IMR-90 (cell line): Measurements from ENCODE around the gene NPAS3. TPM values are rescaled to one million over a fixed set of nuclear protein-coding genes. Genes with fewer than 3 reads are reported as not detected.

Experiments
- ATAC-seq: fragments of 200-7000 bp; cut with Tn5 transposase; 2 replicates; pipeline ENCODE4 v1.9.1; 2020; ENCODE audit warnings: low read depth, mild to moderate bottlenecking, moderate library complexity
- BruUV-seq: library from RNA; stranded (reverse); fragments of 400-500 nt; replicated peaks from 2 replicates; lab custom pipeline; 2021; lab: Mats Ljungman, UMichigan
- CTCF ChIA-PET: fragments of 300-600 bp; formaldehyde crosslinking; extraction: SDS; loops from one replicate; lab custom pipeline; 2021; ENCODE audit warnings: antibody characterized with exemption; lab: Yijun Ruan, JAX
- POLR2A ChIA-PET: fragments of 300-600 bp; sonication (Branson Sonifier 250); formaldehyde crosslinking; loops from one replicate; lab custom pipeline; 2022; ENCODE audit warnings: antibody characterized with exemption; ENCODE audit not compliant: unreplicated experiment; lab: Charles Lee
- DNase-seq: peaks from one replicate; pipeline ENCODE4 v3.0.0; 2013
- H2AFZ ChIP-seq: replicated peaks from 2 replicates; pipeline ENCODE3; 2013; ENCODE audit warnings: low read length, mild to moderate bottlenecking; ENCODE audit not compliant: poor library complexity
- H2AK5ac ChIP-seq: 2 replicates; pipeline ENCODE4 v1.6.1; 2013; ENCODE audit warnings: low read depth, low read length, inconsistent platforms
- H2AK9ac ChIP-seq: replicated peaks from 2 replicates; pipeline ENCODE3; 2013; ENCODE audit warnings: mild to moderate bottlenecking, low read depth, low read length, moderate library complexity; ENCODE audit not compliant: poor library complexity
- H2BK120ac ChIP-seq: 2 replicates; pipeline ENCODE4 v1.6.1; 2013; ENCODE audit warnings: low read depth, low read length, inconsistent platforms
- H2BK15ac ChIP-seq: 3 replicates; pipeline ENCODE4 v1.6.1; 2013; ENCODE audit warnings: low read depth, low read length, inconsistent platforms
- H2BK20ac ChIP-seq: 2 replicates; pipeline ENCODE4 v1.6.1; 2013; ENCODE audit warnings: low read depth, mild to moderate bottlenecking, inconsistent platforms, low read length, moderate library complexity
- H2BK5ac ChIP-seq: 2 replicates; pipeline ENCODE4 v1.6.1; 2013; ENCODE audit warnings: mild to moderate bottlenecking, low read depth, low read length, inconsistent platforms; ENCODE audit not compliant: poor library complexity, severe bottlenecking
- H3K14ac ChIP-seq: replicated peaks from 2 replicates; pipeline ENCODE4 v1.6.1; 2013; ENCODE audit warnings: low read depth, low read length, inconsistent platforms
- H3K18ac ChIP-seq: 2 replicates; pipeline ENCODE4 v1.6.1; 2013; ENCODE audit warnings: low read depth, low read length, control low read depth
- H3K23ac ChIP-seq: 2 replicates; pipeline ENCODE4 v1.6.1; 2013; ENCODE audit warnings: low read depth, low read length, inconsistent platforms
- H3K27ac ChIP-seq: 2 replicates; pipeline ENCODE4 v1.5.1; 2013; ENCODE audit warnings: mild to moderate bottlenecking, control low read depth, low read length; ENCODE audit not compliant: insufficient read depth
- H3K27me3 ChIP-seq: 2 replicates; pipeline ENCODE4 v1.6.1; 2013; ENCODE audit warnings: low read length; ENCODE audit not compliant: control insufficient read depth, insufficient read depth
- H3K36me3 ChIP-seq: 2 replicates; pipeline ENCODE4 v1.6.1; 2013; ENCODE audit warnings: low read length, mixed read lengths; ENCODE audit not compliant: control insufficient read depth, insufficient read depth
- H3K4ac ChIP-seq: 2 replicates; pipeline ENCODE4 v1.6.1; 2013; ENCODE audit warnings: low read depth, low read length, inconsistent platforms
- H3K4me1 ChIP-seq: 2 replicates; pipeline ENCODE4 v1.6.1; 2013; ENCODE audit warnings: low read length, mixed read lengths; ENCODE audit not compliant: control insufficient read depth, insufficient read depth
- H3K4me2 ChIP-seq: 2 replicates; pipeline ENCODE4 v1.6.1; 2013; ENCODE audit warnings: low read depth, mild to moderate bottlenecking, control low read depth, low read length, moderate library complexity
- H3K4me3 ChIP-seq: 2 replicates; pipeline ENCODE4 v1.5.1; 2013; ENCODE audit warnings: low read depth, mild to moderate bottlenecking, control low read depth, low read length, moderate library complexity; ENCODE audit not compliant: insufficient read depth
- H3K56ac ChIP-seq: 2 replicates; pipeline ENCODE4 v1.6.1; 2013; ENCODE audit warnings: low read length, inconsistent platforms; ENCODE audit not compliant: insufficient read depth; ENCODE audit errors: extremely low read depth
- H3K79me1 ChIP-seq, 2 experiments: 2 replicates each; pipeline ENCODE4 v1.6.1; 2013; ENCODE audit warnings: low read length in 2 of 2, inconsistent platforms in 1 of 2, low read depth in 1 of 2
- H3K9ac ChIP-seq: 2 replicates; pipeline ENCODE4 v1.6.1; 2013; ENCODE audit warnings: low read depth, low read length, control low read depth
- H3K9me1 ChIP-seq: 2 replicates; pipeline ENCODE4 v1.6.1; 2013; ENCODE audit warnings: low read length, inconsistent platforms; ENCODE audit not compliant: insufficient read depth
- H3K9me3 ChIP-seq: 2 replicates; pipeline ENCODE4 v1.6.1; 2013; ENCODE audit warnings: low read length; ENCODE audit not compliant: control insufficient read depth, insufficient read depth
- H4K20me1 ChIP-seq: 2 replicates; pipeline ENCODE4 v1.6.1; 2013; ENCODE audit warnings: low read length, inconsistent platforms; ENCODE audit not compliant: insufficient read depth
- H4K5ac ChIP-seq: 2 replicates; pipeline ENCODE4 v1.6.1; 2013; ENCODE audit warnings: mild to moderate bottlenecking, low read depth, low read length, control low read depth
- H4K8ac ChIP-seq, 2 experiments: 2 replicates each; pipeline ENCODE4 v1.6.1; 2013; ENCODE audit warnings: low read depth in 2 of 2, low read length in 2 of 2, control low read depth in 1 of 2, inconsistent platforms in 1 of 2
- H4K91ac ChIP-seq: 2 replicates; pipeline ENCODE4 v1.6.1; 2013; ENCODE audit warnings: low read depth, low read length, inconsistent platforms; ENCODE audit not compliant: insufficient read depth
- BHLHE40 ChIP-seq: fragments of 150-350 bp; IDR thresholded peaks from 2 replicates; pipeline ENCODE4 v1.6.1; 2016; ENCODE audit warnings: mild to moderate bottlenecking, low read depth, low read length
- ELK1 ChIP-seq: fragments of 150-350 bp; IDR thresholded peaks from 2 replicates; pipeline ENCODE4 v1.6.1; 2016; ENCODE audit warnings: low read depth, mild to moderate bottlenecking, low read length, moderate library complexity, borderline replicate concordance
- FOS ChIP-seq: fragments of 150-350 bp; IDR thresholded peaks from 2 replicates; pipeline ENCODE4 v1.6.1; 2016; ENCODE audit warnings: low read depth, low read length
- NFE2L2 ChIP-seq: fragments of 150-350 bp; IDR thresholded peaks from 2 replicates; pipeline ENCODE4 v1.6.1; 2016; ENCODE audit warnings: low read depth, mild to moderate bottlenecking, low read length
- POLR2A ChIP-seq: IDR thresholded peaks from 2 replicates; pipeline ENCODE4 v1.6.1; 2012; ENCODE audit warnings: mild to moderate bottlenecking, low read depth, low read length
- RAD21 ChIP-seq: IDR thresholded peaks from 2 replicates; pipeline ENCODE4 v1.6.1; 2012; ENCODE audit warnings: low read length, improper control_type of control experiment
- RCOR1 ChIP-seq: IDR thresholded peaks from 2 replicates; pipeline ENCODE4 v1.6.1; 2012; ENCODE audit warnings: mild to moderate bottlenecking, low read length, improper control_type of control experiment; ENCODE audit not compliant: insufficient replicate concordance
- RFX5 ChIP-seq: IDR thresholded peaks from 2 replicates; pipeline ENCODE4 v1.8.0; 2012; ENCODE audit warnings: low read depth, mild to moderate bottlenecking, low read length, moderate library complexity
- WGBS, 2 experiments: methylation state at CpG; one replicate each; pipeline versions ENCODE4 v1.1.5 to v1.1.7; 2013; ENCODE audit warnings: missing lambda C conversion rate in 2 of 2; ENCODE audit not compliant: insufficient read length in 1 of 2; ENCODE audit errors: extremely low coverage in 2 of 2; 5-methylcytosine and 5-hydroxymethylcytosine counted together
- dilution Hi-C: fragments of 300-500 bp; cut with HindIII; formaldehyde crosslinking; loops from one replicate; pipeline ENCODE4 v1.14.3; 2018; ENCODE audit warnings: low sequenced_read_pairs; ENCODE audit not compliant: unreplicated experiment
- in situ Hi-C: fragments of 300-500 bp; cut with MboI; formaldehyde crosslinking; loops from 3 replicates; pipeline ENCODE4 v1.14.3; 2019; ENCODE audit warnings: low sequenced_read_pairs, inconsistent platforms, mixed read lengths
- intact Hi-C: fragments of 100-400 bp; cut with micrococcal nuclease; formaldehyde crosslinking; loops from 2 replicates; pipeline ENCODE4 v1.10.0; 2022
- polyA plus RNA-seq, 3 experiments: library from polyadenylated mRNA; depleted of rRNA; stranded (reverse); fragments of >200 nt; gene quantifications; 2 replicates each; pipeline ENCODE4 v1.2.3, GENCODE V29; 2012; ENCODE audit warnings: low replicate concordance in 1 of 3
- total RNA-seq: library from RNA; depleted of rRNA; stranded (reverse); fragments of >200 nt; gene quantifications from 2 replicates; pipeline ENCODE4 v1.2.3, GENCODE V29; 2012

Gene NPAS3
- total and polyA plus RNA-seq, 2 of the 4 experiments (the other 2 are of a cell fraction), result not detected

GRCh38 chr14:33393895-33394368, 455.3 kb downstream of the NPAS3 start:
- Histone ChIP-seq H3K23ac (no peak overlapping the region), H2BK20ac (no peak overlapping the region), H3K9me1 (no peaks in the 10 kb centered on the region), H3K27me3 (no peaks in the 10 kb centered on the region), H3K4me3 (no peak overlapping the region), H4K5ac (no peak overlapping the region), H2AK9ac (no peak overlapping the region), H3K9ac (no peak overlapping the region), H2AK5ac (no peak overlapping the region), H3K4ac (no peak overlapping the region), H4K20me1 (no peaks in the 10 kb centered on the region), H3K4me2 (no peak overlapping the region), H2BK120ac (no peak overlapping the region), H3K56ac (no peak overlapping the region), H3K18ac (no peak overlapping the region), H3K9me3 (no peaks in the 10 kb centered on the region), H3K14ac (no peak overlapping the region), H2BK5ac (no peak overlapping the region), H4K8ac (no peak overlapping the region), H3K79me1 (no peaks in the 10 kb centered on the region), H2BK15ac (no peak overlapping the region), H4K91ac (no peak overlapping the region), H3K4me1 (no peaks in the 10 kb centered on the region), H3K36me3 (no peaks in the 10 kb centered on the region), H3K27ac (no peak overlapping the region), H2AFZ (no peak overlapping the region)
- no TSS peak for BruUV-seq
- no peak for DNase-seq
- POLR2A ChIA-PET, result no interaction called here
- CTCF ChIA-PET, result no interaction called here
- ATAC-seq, result no peak
- no CpG with 5 or more reads among the region's 3 CpGs for WGBS, 2 experiments
- intact Hi-C loops (no loop called here), dilution Hi-C loops (no loop called here), in situ Hi-C loops (no loop called here)
- no peak for TF ChIP-seq FOS
- no peak for TF ChIP-seq POLR2A
- no peak for TF ChIP-seq RCOR1
- no peak for TF ChIP-seq BHLHE40
- TF ChIP-seq RFX5, result no peak
- no peak for TF ChIP-seq NFE2L2
- TF ChIP-seq RAD21, result no peak
- TF ChIP-seq ELK1, result no peak
